Activated CD4-positive, CD25-positive, alpha-beta regulatory T cell treated with anti-CD3 and anti-CD28 coated beads, Interleukin-2, amount 50 U/mL, for 16 hours (primary cell): ENCODE results near the gene MBD3.
"Not testable (repeated sequence)": the region's sequence is repeated elsewhere in the genome, so short reads cannot be mapped to it uniquely, and the experiment has no call there.

Experiments used
- DNase-seq: peaks from one replicate; pipeline ENCODE4 v3.0.0-alpha.2; 2020; ENCODE audit warnings: low read depth, low spot score

MBD3 gene

GRCh38 chr19:1539749-1540148, 52.9 kb downstream of the MBD3 start:
- not testable (repeated sequence) for DNase-seq

- DNase-seq, result no peak
Observed at GRCh38 chr19:1538978-1539377, 53.7 kb downstream of the MBD3 start.

- DNase-seq, result not testable (repeated sequence)
Observed at GRCh38 chr19:1535699-1536098, 57.0 kb downstream of the MBD3 start.

- no peak for DNase-seq
Observed at GRCh38 chr19:1534972-1535371, 57.7 kb downstream of the MBD3 start.

- DNase-seq, result no peak
Observed at GRCh38 chr19:1533510-1534150, 59.0 kb downstream of the MBD3 start.

GRCh38 chr19:1532003-1532402, 60.7 kb downstream of the MBD3 start:
- DNase-seq, result no peak

GRCh38 chr19:1531587-1531986, 61.1 kb downstream of the MBD3 start:
- no peak for DNase-seq

GRCh38 chr19:1530856-1531255, 61.8 kb downstream of the MBD3 start:
- not testable (repeated sequence) for DNase-seq

- no peak for DNase-seq
Observed at GRCh38 chr19:1529430-1529816, 63.2 kb downstream of the MBD3 start.

- DNase-seq, result no peak
Observed at GRCh38 chr19:1528596-1529429, 63.9 kb downstream of the MBD3 start.

- no peak for DNase-seq
Observed at GRCh38 chr19:1527650-1528309, 64.9 kb downstream of the MBD3 start.

- DNase-seq, result no peak
Observed at GRCh38 chr19:1526979-1527649, 65.6 kb downstream of the MBD3 start.

- no peak for DNase-seq
Observed at GRCh38 chr19:1526066-1526778, 66.4 kb downstream of the MBD3 start.

- no peak for DNase-seq
Observed at GRCh38 chr19:1525343-1525742, 67.3 kb downstream of the MBD3 start.

- no peak for DNase-seq
Observed at GRCh38 chr19:1524972-1525325, 67.7 kb downstream of the MBD3 start.

GRCh38 chr19:1524287-1524971, 68.2 kb downstream of the MBD3 start:
- no peak for DNase-seq
